Measurements from ENCODE around the gene SLC2A6. TPM values are rescaled to one million over a fixed set of nuclear protein-coding genes. Genes with fewer than 3 reads are reported as not detected.

SLC2A6 gene
- total RNA-seq, 3 donors from 2014 or later: 2.6 to 5.3 (median 2.8) TPM

DNA sequence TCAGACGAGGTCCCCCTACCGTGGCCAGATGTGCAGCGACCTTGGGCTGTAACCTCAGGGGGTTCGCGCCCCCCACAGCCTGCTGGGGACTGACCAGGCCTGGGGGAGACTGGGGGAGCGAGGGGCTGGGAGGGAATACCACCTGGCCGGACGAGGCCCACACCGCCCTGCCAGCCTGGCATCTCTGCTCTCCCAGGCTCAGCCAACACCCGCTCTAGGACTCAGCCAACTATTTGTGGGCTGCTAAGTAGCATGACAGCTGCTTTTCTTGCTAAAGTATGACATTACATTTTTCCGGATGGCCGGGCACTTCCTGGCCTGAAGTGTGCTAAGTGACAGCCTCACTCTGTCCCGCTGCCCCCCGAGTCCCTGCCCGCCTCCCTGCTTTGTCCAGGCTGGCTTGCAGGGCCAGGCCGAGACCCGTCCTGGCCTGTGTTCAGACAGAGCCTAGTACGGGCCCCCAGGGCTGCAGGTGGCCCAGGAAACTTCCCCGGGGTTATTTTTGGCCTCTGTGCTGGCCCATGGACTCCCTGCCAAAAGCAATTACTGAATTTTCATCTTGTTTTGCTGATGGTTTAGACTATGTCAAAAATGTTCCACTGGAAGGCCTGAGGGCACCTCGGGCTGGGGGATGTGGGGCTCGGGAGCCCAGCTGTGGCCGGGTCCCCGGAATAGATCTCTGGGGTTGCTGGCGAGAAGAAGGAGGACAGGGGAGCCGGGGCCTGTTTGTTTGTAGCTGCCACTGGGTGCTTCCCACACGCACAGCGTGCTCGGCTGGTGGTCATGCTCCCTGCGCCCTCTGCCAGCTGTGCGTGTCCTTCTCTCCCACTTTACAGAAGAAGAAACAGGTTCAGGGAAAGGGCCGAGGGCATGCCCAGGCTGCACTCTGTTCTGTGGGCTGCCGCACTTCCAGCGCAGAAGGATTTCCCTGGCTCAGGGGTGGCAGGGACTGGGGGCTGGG is 13.4 kb upstream of the SLC2A6 start:
- Histone ChIP-seq H3K4me1 (ENCODE audit: low read depth) (no peaks in the 10 kb centered on the region), H3K36me3 (ENCODE audit: low read depth) (no peaks in the 10 kb centered on the region), H3K4me3 (no peak overlapping the region), H3K9me3 (no peaks in the 10 kb centered on the region)
- TF ChIP-seq, protein P1, sequence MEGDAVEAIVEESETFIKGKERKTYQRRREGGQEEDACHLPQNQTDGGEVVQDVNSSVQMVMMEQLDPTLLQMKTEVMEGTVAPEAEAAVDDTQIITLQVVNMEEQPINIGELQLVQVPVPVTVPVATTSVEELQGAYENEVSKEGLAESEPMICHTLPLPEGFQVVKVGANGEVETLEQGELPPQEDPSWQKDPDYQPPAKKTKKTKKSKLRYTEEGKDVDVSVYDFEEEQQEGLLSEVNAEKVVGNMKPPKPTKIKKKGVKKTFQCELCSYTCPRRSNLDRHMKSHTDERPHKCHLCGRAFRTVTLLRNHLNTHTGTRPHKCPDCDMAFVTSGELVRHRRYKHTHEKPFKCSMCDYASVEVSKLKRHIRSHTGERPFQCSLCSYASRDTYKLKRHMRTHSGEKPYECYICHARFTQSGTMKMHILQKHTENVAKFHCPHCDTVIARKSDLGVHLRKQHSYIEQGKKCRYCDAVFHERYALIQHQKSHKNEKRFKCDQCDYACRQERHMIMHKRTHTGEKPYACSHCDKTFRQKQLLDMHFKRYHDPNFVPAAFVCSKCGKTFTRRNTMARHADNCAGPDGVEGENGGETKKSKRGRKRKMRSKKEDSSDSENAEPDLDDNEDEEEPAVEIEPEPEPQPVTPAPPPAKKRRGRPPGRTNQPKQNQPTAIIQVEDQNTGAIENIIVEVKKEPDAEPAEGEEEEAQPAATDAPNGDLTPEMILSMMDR (IDR thresholded peaks at IDR 0.05): no peak
- intact Hi-C loops (cut with DNase I, micrococcal nuclease): no loop called here
- ATAC-seq: no peak
- peak in 2 of 3 donors; percentile 25 to 46 for DNase-seq

GRCh38 chr9:133491656-133491925 is 12.7 kb upstream of the SLC2A6 start:
- no peaks in the 10 kb centered on the region for H3K9me3 ChIP-seq
- peak in 1 of 3 donors; percentile 31 for DNase-seq
- no peaks in the 10 kb centered on the region for H3K4me1 ChIP-seq (ENCODE audit: low read depth)
- TF ChIP-seq, protein P1 (IDR thresholded peaks at IDR 0.05): no peak
- ATAC-seq: no peak
- intact Hi-C loops (cut with DNase I, micrococcal nuclease): no loop called here
- H3K36me3 ChIP-seq (ENCODE audit: low read depth): no peaks in the 10 kb centered on the region
- H3K4me3 ChIP-seq: no peak overlapping the region

GRCh38 chr9:133490865-133491655 is 12.2 kb upstream of the SLC2A6 start:
- no peaks in the 10 kb centered on the region for H3K36me3 ChIP-seq (ENCODE audit: low read depth)
- intact Hi-C loops (cut with DNase I, micrococcal nuclease): no loop called here
- H3K4me3 ChIP-seq: no peak overlapping the region
- TF ChIP-seq, protein P1 (IDR thresholded peaks at IDR 0.05): no peak
- H3K9me3 ChIP-seq: no peaks in the 10 kb centered on the region
- peak in 2 of 3 donors; percentile 28 to 46 for DNase-seq
- ATAC-seq: peak; percentile 33
- H3K4me1 ChIP-seq (ENCODE audit: low read depth): no peaks in the 10 kb centered on the region

DNA sequence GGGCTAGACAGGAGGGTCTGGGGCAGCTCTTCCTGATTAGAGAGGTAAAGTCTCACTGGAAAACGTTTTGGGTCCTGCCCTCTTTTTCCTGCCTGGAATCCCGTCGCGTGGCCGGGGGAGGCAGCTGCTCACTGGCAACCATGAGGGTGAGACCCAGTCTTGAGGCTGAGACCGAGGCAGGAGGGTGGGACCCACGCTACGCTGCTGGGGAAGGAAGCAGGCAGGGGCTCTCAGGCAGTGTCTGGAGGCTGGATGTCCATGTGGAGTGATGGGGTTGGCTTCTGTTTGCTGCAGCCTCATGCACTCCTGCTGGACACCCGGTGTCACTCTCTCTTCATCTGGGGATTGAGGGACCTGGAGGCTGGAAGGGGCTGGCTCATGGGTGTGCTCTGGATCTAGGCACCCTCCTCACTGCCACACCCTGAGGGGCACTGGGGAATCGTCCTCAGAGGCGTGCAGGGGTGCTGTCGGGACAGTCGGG is 11.3 kb upstream of the SLC2A6 start:
- DNase-seq: peak in 1 of 3 donors; percentile 26
- TF ChIP-seq, protein P1 (IDR thresholded peaks at IDR 0.05): no peak
- intact Hi-C loops (cut with DNase I, micrococcal nuclease): no loop called here

GRCh38 chr9:133489253-133490190 is 10.6 kb upstream of the SLC2A6 start:
- ATAC-seq: no peak
- peak in 1 of 3 donors; percentile 26 for DNase-seq
- TF ChIP-seq, protein P1 (IDR thresholded peaks at IDR 0.05): no peak
- H3K36me3 ChIP-seq (ENCODE audit: low read depth): no peaks in the 10 kb centered on the region
- H3K4me3 ChIP-seq: no peak overlapping the region
- H3K4me1 ChIP-seq (ENCODE audit: low read depth): no peaks in the 10 kb centered on the region
- no peaks in the 10 kb centered on the region for H3K9me3 ChIP-seq
- intact Hi-C loops (cut with DNase I, micrococcal nuclease): loop anchor here (5.0 to 10.0 kb wide), 2 partner anchors 82 to 305 kb away; no protein-coding TSS in a partner anchor

More for the DNA sequence above, 11.3 kb upstream of the SLC2A6 start:
- no peak overlapping the region for H3K4me3 ChIP-seq
- no peaks in the 10 kb centered on the region for H3K4me1 ChIP-seq (ENCODE audit: low read depth)
- no peaks in the 10 kb centered on the region for H3K36me3 ChIP-seq (ENCODE audit: low read depth)
- ATAC-seq: no peak
- H3K9me3 ChIP-seq: no peaks in the 10 kb centered on the region

All from mucosa of descending colon (tissue), 3 donors.